Tibial nerve (tissue), 4 donors: ENCODE results near the gene TAF4. TPM values are rescaled to one million over a fixed set of nuclear protein-coding genes. Genes with fewer than 3 reads are reported as not detected.

Source experiments
- DNase-seq, 2 donors: peaks; one replicate each; pipeline ENCODE4 v3.0.0-alpha.2; 2019; ENCODE audit warnings: low spot score in 2 of 2
- H3K27ac ChIP-seq, 4 donors: fragments of 200-600 bp; sonication (generic) in 3 of 4; one replicate each; pipeline ENCODE4 v1.5.1; 2017 to 2019; ENCODE audit warnings: mild to moderate bottlenecking in 1 of 4
- H3K27me3 ChIP-seq, 2 donors: fragments of 200-600 bp; sonication (generic) in 1 of 2; one replicate each; pipeline versions ENCODE4 v1.5.1 to v1.6.0; 2017 to 2019
- H3K36me3 ChIP-seq, 3 donors: fragments of 200-600 bp; sonication (generic); one replicate each; pipeline ENCODE4 v1.5.1; 2018 to 2019
- H3K4me1 ChIP-seq, 4 donors: fragments of 200-600 bp; sonication (generic) in 3 of 4; one replicate each; pipeline ENCODE4 v1.5.1; 2017 to 2019
- H3K4me3 ChIP-seq, 4 donors: fragments of 200-600 bp; sonication (generic) in 3 of 4; one replicate each; pipeline ENCODE4 v1.5.1; 2017 to 2019; ENCODE audit warnings: mild to moderate bottlenecking in 1 of 4, moderate library complexity in 1 of 4
- H3K9me3 ChIP-seq, 4 donors: fragments of 200-600 bp; sonication (generic) in 3 of 4; one replicate each; pipeline ENCODE4 v1.5.1; 2017 to 2019
- CTCF ChIP-seq, 5 experiments: fragments of 200-600 bp in 3 of 5; fragments of 450-650 bp in 2 of 5; sonication (generic) in 3 of 5; IDR thresholded peaks; one replicate each; pipeline ENCODE4 v1.5.1; 2016 to 2019; ENCODE audit warnings: antibody characterized with exemption in 5 of 5, mild to moderate bottlenecking in 3 of 5, moderate library complexity in 2 of 5
- EP300 ChIP-seq, 2 donors: sonication (generic); formaldehyde crosslinking; IDR thresholded peaks; one replicate each; pipeline ENCODE4 v1.6.1; 2017; ENCODE audit warnings: antibody characterized with exemption in 2 of 2, mild to moderate bottlenecking in 1 of 2
- POLR2A ChIP-seq, 2 donors: fragments of 450-650 bp; IDR thresholded peaks; one replicate each; pipeline ENCODE4 v1.6.1; 2017; ENCODE audit warnings: antibody characterized with exemption in 2 of 2, mild to moderate bottlenecking in 2 of 2, moderate library complexity in 2 of 2
- WGBS, 2 donors: methylation state at CpG; one replicate each; pipeline ENCODE4 v1.1.5; 2018; 5-methylcytosine and 5-hydroxymethylcytosine counted together
- total RNA-seq, 4 donors: library from RNA; depleted of rRNA; stranded (reverse); fragments of >200 nt; gene quantifications; one replicate each; pipeline ENCODE4 v1.1.0, GENCODE V29; 2016

The TAF4 gene
- total RNA-seq, 4 donors from 2014 or later = 11.2 to 50.4 (median 14.8) TPM

- no peaks in the 10 kb centered on the region for H3K9me3 ChIP-seq
- no peak overlapping the region for H3K27ac ChIP-seq
- H3K4me3 ChIP-seq = no peak overlapping the region
- TF ChIP-seq POLR2A (IDR thresholded peaks at IDR 0.05) = no peak
- TF ChIP-seq EP300 (IDR thresholded peaks at IDR 0.05) = no peak
- WGBS, 2 donors = 74 to 76% methylated on average over 23 to 25 of the region's 25 CpGs
- peaks cover 0 to 35% of the 10 kb centered on the region in 2 donors for H3K27me3 ChIP-seq
- no peak for DNase-seq
- peaks cover 0 to 6% (median 0%) of the 10 kb centered on the region in 4 donors for H3K4me1 ChIP-seq
- H3K36me3 ChIP-seq = peaks cover 0 to 10% (median 0%) of the 10 kb centered on the region in 3 donors
Observed at GRCh38 chr20:61966492-61967244, 99.0 kb downstream of the TAF4 start.

GRCh38 chr20:61965606-61966491 is 99.8 kb downstream of the TAF4 start:
- H3K27me3 ChIP-seq = peaks cover 0 to 35% of the 10 kb centered on the region in 2 donors
- DNase-seq = no peak
- H3K4me3 ChIP-seq = no peak overlapping the region
- H3K27ac ChIP-seq = no peak overlapping the region
- 15 to 20% methylated on average over 14 to 22 of the region's 49 CpGs for WGBS, 2 donors
- peaks cover 0 to 6% (median 0%) of the 10 kb centered on the region in 4 donors for H3K4me1 ChIP-seq
- TF ChIP-seq CTCF (IDR thresholded peaks at IDR 0.05) (no peak), EP300 (IDR thresholded peaks at IDR 0.05) (no peak), POLR2A (IDR thresholded peaks at IDR 0.05) (no peak)
- H3K36me3 ChIP-seq = peaks cover 0 to 8% (median 0%) of the 10 kb centered on the region in 3 donors
- H3K9me3 ChIP-seq = peaks cover 0 to 3% (median 0%) of the 10 kb centered on the region in 4 donors

- DNase-seq = no peak
- TF ChIP-seq EP300 (IDR thresholded peaks at IDR 0.05) (no peak), POLR2A (IDR thresholded peaks at IDR 0.05) (no peak), CTCF (IDR thresholded peaks at IDR 0.05) (no peak)
- WGBS, 2 donors = 41% methylated on average over 28 to 32 of the region's 41 CpGs
- Histone ChIP-seq H3K27me3 (peaks cover 0 to 35% of the 10 kb centered on the region in 2 donors), H3K4me3 (no peak overlapping the region), H3K9me3 (peaks cover 0 to 4% (median 0%) of the 10 kb centered on the region in 4 donors), H3K27ac (no peak overlapping the region), H3K36me3 (peaks cover 0 to 8% (median 0%) of the 10 kb centered on the region in 3 donors), H3K4me1 (peaks cover 0 to 6% (median 0%) of the 10 kb centered on the region in 4 donors)
Observed at GRCh38 chr20:61964675-61965605, 100.7 kb downstream of the TAF4 start.

- Histone ChIP-seq H3K36me3 (peaks cover 0 to 8% (median 0%) of the 10 kb centered on the region in 3 donors), H3K27me3 (peaks cover 0 to 35% of the 10 kb centered on the region in 2 donors), H3K27ac (no peak overlapping the region), H3K4me3 (no peak overlapping the region), H3K9me3 (peaks cover 0 to 4% (median 0%) of the 10 kb centered on the region in 4 donors), H3K4me1 (peaks cover 0 to 6% (median 0%) of the 10 kb centered on the region in 4 donors)
- TF ChIP-seq EP300 (IDR thresholded peaks at IDR 0.05) = no peak
- no peak for TF ChIP-seq CTCF (IDR thresholded peaks at IDR 0.05)
- no peak for TF ChIP-seq POLR2A (IDR thresholded peaks at IDR 0.05)
- 81 to 83% methylated on average over 8 of the region's 8 CpGs for WGBS, 2 donors
- DNase-seq = no peak
Observed at GRCh38 chr20:61963885-61964674, 101.6 kb downstream of the TAF4 start.
